ENCODE results near the gene YIPF2.

YIPF2 gene

GRCh38 chr19:10907925-10908324 is 20.5 kb downstream of the YIPF2 start:
- Histone ChIP-seq H3K4me3 (no peak overlapping the region), H3K27ac (no peak overlapping the region)
- no peak for DNase-seq (ENCODE audit: low spot score)
- no peak for TF ChIP-seq CTCF (IDR thresholded peaks at IDR 0.05)

GRCh38 chr19:10899151-10899653 is 29.2 kb downstream of the YIPF2 start:
- H3K4me3 ChIP-seq, result no peak overlapping the region
- no peak for DNase-seq (ENCODE audit: low spot score)
- no peak overlapping the region for H3K27ac ChIP-seq
- no peak for TF ChIP-seq CTCF (IDR thresholded peaks at IDR 0.05)

- DNase-seq (ENCODE audit: low spot score), result no peak
- H3K4me3 ChIP-seq, result no peak overlapping the region
- no peak for TF ChIP-seq CTCF (IDR thresholded peaks at IDR 0.05)
- no peak overlapping the region for H3K27ac ChIP-seq
Measured at GRCh38 chr19:10898633-10899032, 29.8 kb downstream of the YIPF2 start.

DNA sequence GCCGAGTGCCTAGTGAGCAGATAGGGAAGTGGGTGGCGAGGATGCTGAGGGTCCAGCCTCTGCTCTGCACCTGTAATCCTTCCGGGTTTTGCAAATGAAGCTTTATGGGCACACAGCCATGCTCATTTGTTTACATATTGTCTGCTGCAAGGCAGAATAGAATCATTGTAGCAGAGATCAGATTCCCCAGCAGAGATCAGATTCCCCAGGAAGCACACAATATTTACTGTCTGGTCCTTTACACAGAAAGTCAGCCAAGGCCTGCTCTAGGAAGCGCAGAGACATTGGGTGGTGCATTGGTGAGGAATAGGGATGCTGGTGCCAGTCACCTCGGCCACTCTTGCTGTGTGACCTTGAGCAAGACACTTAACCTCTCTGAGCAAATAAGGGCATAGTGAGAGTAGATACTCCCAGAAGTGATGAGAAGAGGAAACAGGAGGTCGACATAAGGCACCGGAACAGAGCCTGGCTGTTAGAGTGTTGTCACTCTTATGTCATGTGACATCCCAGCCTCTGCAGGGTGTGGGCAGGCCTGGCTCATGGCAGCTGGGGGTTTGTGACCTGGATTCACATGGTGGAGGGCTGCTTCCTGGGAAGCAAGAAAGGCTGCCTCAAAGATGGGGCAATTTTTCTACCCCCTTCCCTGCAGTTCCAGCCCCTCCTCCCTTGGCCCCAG is 31.4 kb downstream of the YIPF2 start:
- Histone ChIP-seq H3K4me3 (no peak overlapping the region), H3K27ac (no peak overlapping the region)
- DNase-seq (ENCODE audit: low spot score), result no peak

DNA sequence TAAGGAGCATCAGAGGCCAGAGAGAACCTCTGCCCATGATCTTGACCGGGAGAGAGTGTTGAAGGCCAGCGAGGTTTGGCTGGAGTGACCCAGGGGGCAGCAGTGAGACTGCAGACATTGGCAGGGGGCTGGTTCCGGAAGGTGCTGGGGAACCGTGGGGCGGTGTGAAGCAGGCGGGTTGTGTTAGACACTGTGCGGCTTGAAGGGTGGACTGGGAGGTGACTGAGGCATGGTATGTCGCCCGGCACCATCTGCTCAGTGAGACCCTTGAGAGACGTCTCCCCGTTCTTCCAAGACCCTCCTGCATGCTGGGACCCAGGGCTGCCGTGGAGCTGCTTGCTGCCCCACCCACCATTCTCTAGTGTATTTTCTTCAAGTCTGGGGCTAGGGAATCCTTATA is 32.5 kb downstream of the YIPF2 start:
- Histone ChIP-seq H3K27ac (no peak overlapping the region), H3K4me3 (no peak overlapping the region)
- DNase-seq (ENCODE audit: low spot score), result no peak
- TF ChIP-seq CTCF (IDR thresholded peaks at IDR 0.05), result no peak

More for the DNA sequence above, 31.4 kb downstream of the YIPF2 start:
- TF ChIP-seq CTCF (IDR thresholded peaks at IDR 0.05), result no peak

DNA sequence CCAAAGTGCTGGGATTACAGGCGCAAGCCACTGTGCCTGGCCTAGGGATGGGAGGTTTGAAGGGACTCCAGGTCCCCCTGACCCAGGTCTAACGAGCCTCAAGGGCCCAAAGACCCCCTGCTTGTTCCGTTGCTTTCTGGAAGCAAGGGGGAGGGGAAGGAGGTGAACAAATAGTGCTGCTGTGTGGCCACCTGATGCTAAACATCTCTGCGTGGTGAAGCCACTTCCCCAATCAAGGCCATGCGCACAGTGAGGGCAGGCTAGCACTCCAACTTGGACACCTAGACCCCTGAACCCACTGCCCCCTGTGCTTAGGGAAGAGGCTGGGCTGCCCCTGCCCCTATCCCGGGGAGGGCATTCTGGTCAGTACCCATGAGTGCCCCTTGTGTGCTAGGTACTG is 33.1 kb downstream of the YIPF2 start:
- no peak overlapping the region for H3K27ac ChIP-seq
- H3K4me3 ChIP-seq, result no peak overlapping the region
- TF ChIP-seq CTCF (IDR thresholded peaks at IDR 0.05), result no peak

GRCh38 chr19:10894911-10895213 is 33.6 kb downstream of the YIPF2 start:
- H3K4me3 ChIP-seq, result no peak overlapping the region
- no peak for TF ChIP-seq CTCF (IDR thresholded peaks at IDR 0.05)
- H3K27ac ChIP-seq, result no peak overlapping the region
- no peak for DNase-seq (ENCODE audit: low spot score)

More for the DNA sequence above, 33.1 kb downstream of the YIPF2 start:
- DNase-seq (ENCODE audit: low spot score), result no peak

All from coronary artery (tissue), 2 donors.